Pulmonary artery endothelial cell (primary cell): ENCODE measurements around the gene C1GALT1C1L. TPM values are rescaled to one million over a fixed set of nuclear protein-coding genes. Genes with fewer than 3 reads are reported as not detected.
"Not testable (repeated sequence)": the region's sequence is repeated elsewhere in the genome, so short reads cannot be mapped to it uniquely, and the experiment has no call there.

Experiments used
- DNase-seq: peaks from one replicate; pipeline ENCODE4 v3.0.0-alpha.2; 2011; ENCODE audit warnings: low read depth, low spot score
- total RNA-seq: library from RNA; depleted of rRNA; stranded (reverse); fragments of >200 nt; gene quantifications from 2 replicates; pipeline ENCODE4 v1.2.3, GENCODE V29; 2014

The C1GALT1C1L gene
- 0.18 and 0.20 TPM in 2 replicates for total RNA-seq

DNA sequence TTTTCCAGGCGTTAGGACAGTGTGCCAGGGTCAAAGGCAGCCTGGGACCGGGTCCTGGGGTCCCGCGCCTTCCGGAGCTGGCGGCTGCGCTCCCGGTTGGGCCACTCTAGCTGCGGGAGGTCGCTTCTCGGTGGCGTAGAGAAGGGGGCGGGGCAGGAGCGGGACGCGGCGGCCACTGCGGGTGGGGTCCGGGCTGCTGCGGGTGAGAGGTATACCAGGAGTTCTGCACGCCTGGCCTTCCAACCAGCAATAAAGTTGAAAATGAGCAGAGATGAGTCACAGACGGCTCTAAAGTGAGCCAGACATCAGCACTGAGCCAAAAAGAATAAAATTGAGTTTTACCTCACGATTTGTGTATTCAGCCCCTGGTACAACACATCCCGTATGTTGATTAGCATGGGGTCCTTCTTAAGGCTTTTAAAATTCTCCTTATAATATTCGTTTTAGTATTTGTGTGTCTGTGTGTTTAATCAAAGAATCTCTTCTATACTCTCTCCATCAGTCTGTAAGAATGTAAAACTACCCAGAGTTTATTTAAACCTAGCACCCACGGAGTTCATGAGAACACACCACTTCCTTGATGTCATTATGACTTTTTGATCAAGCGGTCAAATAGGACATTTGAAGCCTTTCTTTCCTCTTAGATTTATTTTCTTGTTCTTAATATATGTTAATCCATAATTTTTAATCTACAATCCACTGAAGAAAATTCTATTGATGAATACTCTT lies at the start of gene C1GALT1C1L:
Gene C1GALT1C1L (minus strand): TSS at position 108 of the 729 bp plus-strand sequence. CDS start 107 bp downstream, at position 1.
- DNase-seq: no peak

DNA sequence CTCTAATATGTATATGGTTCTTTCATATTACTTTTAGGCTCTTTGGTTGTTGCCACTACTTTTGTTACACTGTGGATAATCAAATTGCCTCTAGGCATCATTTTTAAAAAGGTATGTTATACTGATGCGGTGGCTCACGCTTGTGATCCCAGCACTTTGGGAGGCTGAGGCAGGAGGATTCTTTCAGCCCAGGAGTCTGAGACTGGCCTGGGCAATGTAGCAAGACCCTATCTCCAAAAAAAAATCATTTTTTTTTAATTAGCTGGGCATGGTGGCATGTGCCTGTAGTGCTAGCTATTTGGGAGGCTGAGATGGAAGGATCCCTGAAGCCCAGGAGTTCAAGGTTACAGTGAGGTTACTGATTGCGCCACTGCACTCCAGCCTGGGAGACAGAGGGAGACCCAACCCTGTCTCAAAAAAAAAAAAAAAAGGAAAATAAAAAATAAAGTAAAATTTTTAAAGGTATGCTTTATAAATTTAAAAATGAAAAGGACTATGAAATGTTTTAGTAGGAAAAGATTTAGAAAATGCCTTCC lies 49.5 kb upstream of the C1GALT1C1L start:
- DNase-seq: no peak

DNA sequence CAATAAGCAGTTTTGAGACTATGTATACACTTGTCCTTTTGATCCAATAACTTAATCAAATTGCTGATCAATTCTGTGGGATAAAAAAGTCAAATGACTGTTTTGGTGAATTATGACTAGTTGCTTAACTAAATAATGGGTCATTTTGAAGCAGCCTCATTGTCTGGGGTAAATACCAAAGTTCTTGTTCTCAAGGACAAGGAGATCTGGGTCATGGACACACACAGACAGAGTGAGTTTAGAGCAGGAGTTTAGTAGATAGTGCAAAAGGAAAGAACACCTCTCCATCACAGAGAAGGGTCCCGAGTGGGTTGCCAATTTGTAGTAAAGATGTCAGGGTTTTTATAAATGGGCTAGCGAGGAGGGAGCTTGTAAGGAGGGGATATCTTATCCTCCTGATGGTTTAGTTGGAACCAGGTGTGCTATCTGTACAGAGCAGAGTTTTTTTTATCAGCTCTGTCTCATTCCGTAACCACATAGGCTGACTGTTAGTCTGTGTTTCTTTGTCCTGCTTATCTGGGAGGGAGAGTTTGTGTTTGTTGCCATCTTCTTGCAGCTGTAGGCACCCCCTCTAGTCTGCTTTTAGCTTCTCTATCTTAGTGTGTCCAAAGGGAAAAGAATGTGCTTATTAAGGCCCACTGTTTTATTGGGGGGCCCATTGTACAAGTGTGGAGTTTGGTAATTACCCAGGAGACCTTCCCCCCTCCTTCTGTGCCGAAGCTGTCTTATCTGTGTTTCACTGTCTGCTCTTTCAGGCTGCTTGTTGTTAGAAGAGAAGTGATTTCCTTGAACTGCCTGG lies 48.7 kb upstream of the C1GALT1C1L start:
- DNase-seq: no peak

DNA sequence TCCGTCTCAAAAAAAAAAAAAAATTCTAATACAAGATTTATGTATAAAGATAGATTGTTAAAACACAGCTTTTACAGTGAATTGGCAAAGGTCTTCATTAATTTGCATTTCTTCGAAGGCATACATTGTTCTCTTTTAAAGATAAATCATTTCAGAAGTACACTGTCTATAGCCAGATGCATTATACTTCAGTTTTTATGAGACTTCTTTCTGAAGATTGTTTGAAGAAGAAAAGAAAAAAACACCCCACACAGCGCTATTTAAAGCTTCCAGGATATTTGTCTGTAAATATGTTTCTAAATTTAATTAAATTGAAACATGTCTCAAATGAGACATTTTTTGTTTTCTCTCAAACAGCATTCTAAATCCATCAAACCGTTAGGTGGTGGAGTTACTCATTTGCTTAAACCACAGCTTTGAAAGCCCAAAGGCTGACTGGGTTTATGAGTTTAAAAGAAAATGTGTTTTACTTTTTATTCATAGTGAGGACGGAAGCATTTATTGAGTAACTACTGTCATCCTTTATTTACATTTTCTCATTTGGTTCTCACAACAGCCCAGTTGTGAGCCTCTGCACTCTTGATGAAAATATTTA lies 42.4 kb upstream of the C1GALT1C1L start:
- no peak for DNase-seq

DNA sequence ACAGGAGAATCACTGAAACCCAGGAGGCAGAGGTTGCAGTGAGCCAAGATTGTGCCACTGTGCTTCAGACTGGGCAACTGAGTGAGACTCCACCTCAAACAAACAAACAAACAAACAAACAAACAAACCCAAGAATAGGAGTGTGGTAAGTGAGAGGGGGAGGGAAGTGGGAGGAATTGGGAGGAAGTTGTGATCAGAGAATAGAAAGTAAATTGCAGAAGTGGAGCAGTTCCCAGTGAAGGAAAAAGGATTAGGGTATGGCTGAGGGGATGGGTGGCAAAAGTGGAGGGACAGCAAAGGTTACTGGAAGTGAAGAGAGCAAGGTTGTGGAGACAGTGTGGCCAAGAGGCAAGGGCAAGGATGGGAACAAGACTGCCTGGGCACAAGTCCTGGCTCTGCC lies 41.1 kb upstream of the C1GALT1C1L start:
- DNase-seq: no peak

DNA sequence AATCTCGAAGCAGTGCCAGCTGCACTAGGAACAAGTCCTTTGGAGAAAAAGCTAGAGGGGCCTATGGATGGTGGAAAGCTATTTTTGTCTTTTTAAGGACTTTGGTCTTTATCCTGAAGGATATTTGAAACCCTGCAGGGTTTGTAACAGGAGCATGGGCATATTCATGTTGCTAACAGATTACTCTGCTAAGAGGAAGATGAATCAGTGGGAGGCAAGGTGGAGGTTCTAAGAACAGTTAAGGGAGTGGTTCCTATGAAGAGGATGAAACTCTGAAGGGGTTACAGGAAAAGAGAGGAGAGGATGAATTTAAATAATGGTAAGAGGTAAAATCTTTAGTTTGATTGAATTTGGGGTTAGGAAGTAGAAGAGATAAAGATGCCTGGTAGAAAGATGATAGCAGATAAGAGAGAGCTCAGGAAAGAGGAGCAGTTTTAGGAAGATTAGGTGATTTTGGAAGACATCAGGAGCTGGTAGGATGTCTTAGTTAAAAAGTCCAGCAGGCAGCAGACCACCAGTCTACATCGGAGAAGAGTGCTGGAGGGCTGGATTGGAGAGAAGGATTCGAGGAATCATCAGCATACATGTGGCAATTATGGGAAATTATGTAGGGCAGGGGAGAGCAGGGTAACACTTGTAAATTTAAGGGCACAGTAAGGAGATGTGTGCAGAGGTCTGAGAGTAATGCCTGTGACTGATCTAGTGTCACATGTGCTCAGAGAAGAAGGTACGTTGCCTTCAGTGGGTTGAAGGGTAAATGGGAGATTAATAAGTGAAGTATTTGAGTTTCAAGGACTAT lies 39.3 kb upstream of the C1GALT1C1L start:
- no peak for DNase-seq

DNA sequence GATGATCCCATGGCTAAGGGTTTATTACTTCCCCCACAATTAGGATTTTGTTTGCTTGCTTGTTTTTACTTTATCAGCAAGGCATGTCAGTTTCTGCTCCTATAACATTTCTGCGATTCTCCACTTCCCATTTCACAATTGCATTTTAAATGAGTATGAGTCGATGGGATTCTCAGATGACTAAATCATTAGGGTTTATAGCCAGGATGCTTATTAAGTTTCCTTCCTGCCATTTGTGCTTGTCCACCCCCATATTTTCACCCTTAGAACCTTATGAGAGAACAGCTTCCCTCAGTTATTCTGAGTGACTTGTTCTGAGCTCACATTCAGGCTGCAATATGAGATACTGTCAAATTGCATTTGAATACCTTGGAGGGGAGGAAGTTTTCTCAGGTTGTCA lies 37.9 kb upstream of the C1GALT1C1L start:
- DNase-seq: peak; percentile 5

DNA sequence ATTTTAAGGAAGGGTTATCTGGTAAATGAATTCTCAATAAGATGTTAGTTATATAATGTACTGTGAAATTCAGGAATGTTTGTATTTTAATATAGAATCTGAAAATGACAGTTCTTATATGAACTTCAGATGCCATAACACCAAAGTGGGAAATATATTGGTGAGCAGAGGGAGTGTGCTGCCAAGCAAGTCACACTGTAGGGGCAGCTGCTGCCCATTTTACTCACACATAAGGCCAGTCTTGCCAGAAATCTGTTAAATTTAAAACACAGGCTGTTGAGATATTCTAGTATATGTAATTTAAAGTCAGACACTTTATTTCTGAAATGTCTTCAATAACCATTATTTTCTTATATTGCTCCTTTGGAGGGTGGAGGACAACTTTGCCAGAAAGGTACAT lies 34.6 kb upstream of the C1GALT1C1L start:
- DNase-seq: no peak

DNA sequence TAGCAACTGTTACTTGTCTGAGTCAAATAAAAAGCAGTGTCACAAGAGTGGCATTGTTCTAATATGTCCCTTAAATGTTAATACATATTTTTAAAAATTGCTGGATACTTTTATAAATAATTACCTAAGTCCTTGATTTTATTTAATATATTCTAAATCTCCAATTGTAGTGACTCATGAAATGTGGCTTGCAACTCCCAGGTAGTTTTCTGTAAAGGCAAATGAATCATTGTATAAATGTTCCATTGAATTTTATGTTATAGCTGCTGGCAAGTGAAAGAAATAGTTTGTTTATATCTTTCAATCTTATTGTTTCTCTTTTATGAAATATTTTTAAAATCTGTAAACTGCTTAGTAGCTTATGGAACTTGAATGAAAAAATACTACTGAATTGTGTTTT lies 32.7 kb upstream of the C1GALT1C1L start:
- DNase-seq: no peak

DNA sequence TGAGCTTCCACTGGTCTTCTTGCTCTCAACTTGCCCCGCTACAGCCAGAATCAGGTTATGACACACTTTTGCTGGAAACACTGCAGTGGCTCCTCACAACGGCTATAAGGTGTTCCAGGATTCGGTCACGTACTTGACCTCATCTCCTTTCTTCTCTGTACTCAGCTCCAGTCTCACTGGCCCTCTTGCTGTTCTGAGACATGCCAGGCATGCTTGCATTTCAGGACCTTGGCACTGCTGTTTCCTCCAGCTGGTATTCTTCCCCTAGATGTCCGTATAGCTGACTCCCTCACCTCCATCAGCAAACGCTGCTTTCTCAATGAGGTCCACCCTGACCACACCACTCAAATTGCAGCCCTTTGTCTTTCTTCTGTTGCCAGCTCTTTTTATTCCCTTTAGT lies 31.9 kb upstream of the C1GALT1C1L start:
- DNase-seq: no peak

DNA sequence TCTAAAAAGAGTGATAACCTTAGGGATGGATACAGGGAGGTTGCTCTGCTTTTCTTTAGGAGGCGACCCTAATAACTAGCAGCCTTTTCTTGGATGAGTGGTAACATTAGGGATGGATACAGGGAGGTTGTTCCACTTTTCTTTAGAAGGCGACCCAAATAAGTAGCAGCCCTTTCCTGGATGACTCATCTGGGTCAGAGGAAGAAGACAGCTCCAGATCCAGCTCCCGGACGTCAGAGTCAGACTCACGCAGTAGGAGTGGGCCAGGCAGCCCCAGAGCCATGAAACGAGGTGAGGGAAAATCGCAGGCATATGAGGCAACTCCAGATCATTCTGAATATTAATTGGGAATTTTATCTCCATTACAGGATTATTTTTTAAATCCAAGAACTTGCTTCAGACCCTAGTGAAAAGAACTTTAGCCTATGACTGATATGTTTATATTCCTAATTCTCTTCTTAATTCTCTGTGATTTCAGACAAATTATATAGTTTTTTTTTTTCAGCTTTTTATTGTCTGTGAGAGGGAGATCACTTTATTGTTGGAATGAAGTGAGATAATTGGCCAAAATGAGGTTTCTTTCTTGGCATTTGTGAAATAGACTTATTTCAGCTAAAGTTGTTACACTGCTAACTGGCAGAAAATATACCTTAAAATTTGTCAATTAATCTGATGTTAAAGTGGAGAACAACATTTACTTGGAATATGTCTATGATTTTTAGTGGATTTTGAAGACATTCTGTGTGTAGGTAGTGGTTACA lies 31.2 kb upstream of the C1GALT1C1L start:
- no peak for DNase-seq

DNA sequence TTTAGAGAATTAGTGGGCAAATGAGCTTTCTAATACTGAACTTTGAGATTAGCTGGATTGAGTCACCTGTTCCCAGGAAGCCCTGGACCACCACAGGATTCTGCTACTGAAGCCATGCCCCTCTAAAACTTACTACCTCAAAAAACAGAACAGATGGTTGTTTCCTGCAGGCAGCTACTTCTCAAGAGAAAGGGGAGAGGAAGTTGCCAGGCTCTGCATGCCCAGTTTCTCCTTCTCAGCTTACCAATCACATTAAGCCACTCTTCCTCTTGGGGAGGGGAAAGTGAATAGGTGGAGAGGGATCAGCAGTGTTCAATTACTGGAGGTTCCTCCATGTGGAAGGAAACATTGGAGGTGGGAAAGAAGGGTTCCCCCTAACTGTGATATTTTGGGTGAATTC lies 24.9 kb upstream of the C1GALT1C1L start:
- DNase-seq: no peak

DNA sequence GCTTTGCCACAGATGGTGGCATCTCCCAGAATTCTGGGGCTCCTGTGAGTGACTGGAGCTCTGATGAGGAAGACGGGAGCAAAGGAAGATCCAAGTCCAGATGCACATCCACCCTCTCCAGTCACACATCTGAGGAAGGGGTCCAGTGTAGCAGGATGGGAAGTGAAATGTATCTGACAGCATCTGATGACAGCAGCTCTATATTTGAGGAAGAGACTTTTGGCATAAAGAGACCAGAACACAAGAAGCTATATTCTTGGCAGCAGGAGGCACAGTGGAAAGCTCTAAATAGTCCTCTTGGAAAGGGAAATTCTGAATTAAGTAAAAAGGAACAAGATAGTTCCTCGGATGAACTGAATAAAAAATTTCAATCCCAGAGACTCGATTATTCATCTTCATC lies 23.5 kb upstream of the C1GALT1C1L start:
- DNase-seq: no peak

DNA sequence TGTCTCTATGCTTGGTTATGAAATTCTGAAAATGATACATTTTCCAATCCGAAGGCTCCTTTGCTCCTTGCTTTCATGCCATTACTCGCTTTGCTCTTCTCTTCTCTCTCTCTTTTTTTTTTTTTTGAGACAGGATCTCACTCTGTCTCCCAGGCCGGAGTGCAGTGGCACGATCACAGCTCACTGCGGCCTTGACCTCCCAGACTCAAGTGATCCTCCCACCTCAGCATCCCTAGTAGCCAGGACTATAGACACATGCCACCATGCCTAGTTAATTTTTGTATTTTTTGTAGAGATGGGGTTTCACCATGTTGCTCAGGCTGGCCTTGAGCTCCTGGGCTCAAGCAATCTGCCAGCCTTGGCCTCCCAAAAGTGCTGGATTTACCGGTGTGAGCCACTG lies 21.9 kb upstream of the C1GALT1C1L start:
- not testable (repeated sequence) for DNase-seq

DNA sequence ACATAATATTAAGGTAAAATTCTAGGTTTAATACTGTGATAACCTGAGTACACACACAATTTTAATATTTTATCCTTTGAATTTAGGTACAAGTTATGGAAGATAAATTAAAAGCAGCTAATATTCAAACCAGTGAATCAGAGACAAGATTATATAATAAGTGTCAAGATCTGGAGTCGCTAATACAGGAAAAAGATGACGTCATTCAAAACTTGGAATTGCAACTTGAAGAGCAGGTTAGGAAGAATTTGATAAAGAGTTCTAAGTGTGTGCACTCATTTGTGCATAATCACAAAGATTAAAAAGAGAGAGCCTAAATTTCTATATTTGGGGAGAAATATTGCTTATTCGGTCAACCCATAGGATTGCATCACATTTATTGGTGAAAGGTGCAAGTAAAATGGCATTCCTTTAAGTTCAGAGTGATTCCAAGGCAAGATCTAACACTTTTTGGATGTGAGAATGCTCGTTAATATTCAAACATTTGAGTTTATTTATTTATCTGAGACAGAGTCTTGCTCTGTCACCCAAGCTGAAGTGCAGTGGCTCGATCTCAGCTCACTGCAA lies 16.3 kb upstream of the C1GALT1C1L start:
- no peak for DNase-seq

DNA sequence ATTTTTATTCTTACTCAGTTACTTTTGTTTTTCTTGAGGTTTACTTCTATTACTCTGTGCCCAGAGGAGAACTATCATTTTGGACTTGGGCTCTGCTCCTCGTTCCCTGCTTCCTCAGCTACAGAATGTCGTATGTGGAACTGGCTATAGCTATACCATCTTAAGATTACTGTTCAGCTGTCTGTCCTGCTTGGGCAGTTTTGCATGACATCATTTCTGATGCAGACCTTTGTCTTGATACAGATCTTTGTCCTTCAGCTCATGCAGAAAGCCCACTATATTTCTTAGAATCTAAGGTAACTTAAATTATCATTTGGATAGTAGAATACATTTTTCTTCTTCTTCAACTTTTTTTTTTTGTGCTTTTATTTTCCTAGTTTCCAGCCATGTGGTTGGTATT lies 13.8 kb upstream of the C1GALT1C1L start:
- no peak for DNase-seq

DNA sequence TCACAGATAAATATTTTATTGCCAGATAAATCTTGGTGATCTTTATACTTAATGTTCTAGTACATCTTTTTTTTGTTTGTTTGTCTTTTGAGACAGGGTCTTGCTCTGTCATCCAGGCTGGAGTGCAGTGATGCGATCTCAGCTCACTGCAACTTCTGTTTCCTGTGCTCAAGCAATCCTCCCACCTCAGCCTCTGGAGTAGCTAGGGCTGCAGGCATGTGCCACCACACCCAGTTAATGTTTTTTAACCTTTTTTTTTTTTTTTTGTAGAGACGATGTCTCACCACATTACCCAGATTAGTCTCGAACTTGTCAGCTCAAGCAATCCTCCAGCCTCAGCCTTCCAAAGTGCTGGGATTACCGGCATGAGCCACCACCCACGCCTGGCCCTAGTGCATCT lies 9.1 kb upstream of the C1GALT1C1L start:
- no peak for DNase-seq

DNA sequence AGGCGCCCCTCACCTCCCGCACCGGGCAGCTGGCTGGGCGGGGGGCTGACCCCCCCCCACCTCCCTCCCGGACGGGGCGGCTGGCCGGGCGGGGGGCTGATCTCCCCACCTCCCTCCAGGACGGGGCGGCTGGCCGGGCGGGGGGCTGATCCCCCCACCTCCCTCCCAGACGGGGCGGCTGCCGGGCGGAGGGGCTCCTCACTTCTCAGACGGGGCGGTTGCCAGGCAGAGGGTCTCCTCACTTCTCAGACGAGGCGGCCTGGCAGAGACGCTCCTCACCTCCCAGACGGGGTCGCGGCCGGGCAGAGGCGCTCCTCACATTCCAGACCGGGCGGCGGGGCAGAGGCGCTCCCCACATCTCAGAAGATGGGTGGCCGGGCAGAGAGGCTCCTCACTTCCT lies 1.6 kb upstream of the C1GALT1C1L start:
- DNase-seq: not testable (repeated sequence)

DNA sequence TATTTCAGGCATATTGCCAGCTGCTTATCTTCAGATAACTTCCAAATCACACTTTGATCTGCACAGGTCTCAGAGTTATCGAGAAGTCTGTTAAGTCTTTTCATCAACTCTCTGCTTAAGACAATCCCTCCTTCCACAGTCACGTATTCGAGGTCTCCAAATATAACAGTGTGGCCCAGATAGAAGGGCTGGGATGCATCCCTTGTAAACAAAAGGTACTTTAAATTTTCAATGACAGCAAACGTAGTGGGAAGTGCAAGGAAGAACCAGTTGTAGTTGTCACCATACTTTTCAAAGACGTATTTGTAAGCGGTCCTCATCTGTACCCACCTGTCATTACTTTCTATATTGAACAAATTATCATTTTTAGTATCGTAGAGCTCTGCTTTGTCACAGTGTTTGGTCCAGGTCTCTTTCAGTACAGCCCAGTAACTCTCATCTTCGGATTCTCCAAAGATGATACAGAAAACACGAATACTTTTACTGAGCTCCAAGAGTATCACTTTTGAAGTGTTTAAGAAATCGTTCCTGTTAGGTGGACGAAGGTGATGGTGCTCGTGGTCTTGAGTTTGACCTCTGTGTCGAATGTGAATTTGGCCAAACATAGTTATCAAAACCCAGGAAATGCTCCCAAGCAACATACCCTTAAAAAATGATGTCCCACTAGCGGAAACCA lies 445 bp downstream of the C1GALT1C1L start:
- no peak for DNase-seq

DNA sequence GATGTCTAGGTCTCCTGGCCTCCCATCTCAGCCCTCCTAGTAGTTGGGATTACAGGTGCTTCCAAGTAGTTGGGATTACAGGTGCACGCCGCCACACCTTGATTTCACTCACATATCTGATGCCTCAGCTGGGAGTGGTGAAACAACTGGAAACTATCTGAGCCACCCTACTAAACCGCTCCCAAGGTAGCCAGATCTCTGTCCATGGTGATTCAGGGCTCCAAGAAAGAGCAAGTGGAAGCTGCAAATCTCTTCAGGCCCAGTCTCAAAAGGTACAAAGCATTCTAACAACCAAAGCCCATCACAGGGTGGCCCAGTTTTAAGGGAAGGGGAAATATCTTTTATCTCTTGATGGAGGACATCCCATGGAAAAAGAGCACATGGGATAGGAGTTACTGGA lies 19.0 kb downstream of the C1GALT1C1L start:
- DNase-seq: no peak
